A204.1 (cell line): ENCODE measurements around the gene FAM89B.

Experiments used
- FAIRE-seq: peaks from 2 replicates; lab custom pipeline; 2012; peaks lifted over from hg19 to GRCh38; lab: Jason Lieb, UNC

Gene FAM89B

GRCh38 chr11:65539744-65540289 is 32.5 kb upstream of the FAM89B start:
- FAIRE-seq = no peak

GRCh38 chr11:65540290-65541092 is 31.8 kb upstream of the FAM89B start:
- no peak for FAIRE-seq

GRCh38 chr11:65541093-65541982 is 31.0 kb upstream of the FAM89B start:
- no peak for FAIRE-seq

GRCh38 chr11:65542738-65543390 is 29.5 kb upstream of the FAM89B start:
- FAIRE-seq = no peak

GRCh38 chr11:65545853-65546216 is 26.5 kb upstream of the FAM89B start:
- FAIRE-seq = no peak

- FAIRE-seq = no peak
Measured at GRCh38 chr11:65546217-65546958, 25.9 kb upstream of the FAM89B start.

GRCh38 chr11:65547446-65548125 is 24.8 kb upstream of the FAM89B start:
- FAIRE-seq = no peak

- FAIRE-seq = no peak
Measured at GRCh38 chr11:65548395-65548794, 23.9 kb upstream of the FAM89B start.

- FAIRE-seq = no peak
Measured at GRCh38 chr11:65549096-65549495, 23.2 kb upstream of the FAM89B start.

- no peak for FAIRE-seq
Measured at GRCh38 chr11:65551572-65552387, 20.6 kb upstream of the FAM89B start.

- no peak for FAIRE-seq
Measured at GRCh38 chr11:65552388-65552951, 19.9 kb upstream of the FAM89B start.

GRCh38 chr11:65553301-65554001 is 18.9 kb upstream of the FAM89B start:
- FAIRE-seq = no peak

GRCh38 chr11:65554057-65554818 is 18.1 kb upstream of the FAM89B start:
- no peak for FAIRE-seq

- no peak for FAIRE-seq
Measured at GRCh38 chr11:65554842-65555430, 17.4 kb upstream of the FAM89B start.

- no peak for FAIRE-seq
Measured at GRCh38 chr11:65555693-65556231, 16.6 kb upstream of the FAM89B start.

GRCh38 chr11:65556470-65557279 is 15.7 kb upstream of the FAM89B start:
- no peak for FAIRE-seq
